Superior temporal gyrus (tissue), 1 donor: ENCODE measurements around the gene A2ML1.
"Not testable (repeated sequence)": the region's sequence is repeated elsewhere in the genome, so short reads cannot be mapped to it uniquely, and the experiment has no call there.

Experiments used
- DNase-seq: peaks from one replicate; pipeline ENCODE4 v3.0.0-alpha.2; 2016; ENCODE audit errors: extremely low spot score

Gene A2ML1

GRCh38 chr12:8822298-8822697 lies at the start of gene A2ML1:
A2ML1 (plus strand) TSS chr12:8822621; CDS start chr12:8822652, 31 bp downstream.
- DNase-seq, result no peak

- DNase-seq, result no peak
Observed at GRCh38 chr12:8773461-8773860, 49.0 kb upstream of the A2ML1 start.

GRCh38 chr12:8779281-8779680 lies 43.1 kb upstream of the A2ML1 start:
- no peak for DNase-seq

GRCh38 chr12:8779862-8780261 lies 42.6 kb upstream of the A2ML1 start:
- no peak for DNase-seq

GRCh38 chr12:8780389-8780788 lies 42.0 kb upstream of the A2ML1 start:
- no peak for DNase-seq

- no peak for DNase-seq
Observed at GRCh38 chr12:8781381-8782127, 40.9 kb upstream of the A2ML1 start.

- no peak for DNase-seq
Observed at GRCh38 chr12:8784290-8784888, 38.0 kb upstream of the A2ML1 start.

GRCh38 chr12:8785499-8785898 lies 36.9 kb upstream of the A2ML1 start:
- DNase-seq, result no peak

GRCh38 chr12:8787206-8787605 lies 35.2 kb upstream of the A2ML1 start:
- not testable (repeated sequence) for DNase-seq

GRCh38 chr12:8788706-8789105 lies 33.7 kb upstream of the A2ML1 start:
- DNase-seq, result not testable (repeated sequence)

GRCh38 chr12:8789341-8790013 lies 32.9 kb upstream of the A2ML1 start:
- not testable (repeated sequence) for DNase-seq

GRCh38 chr12:8793226-8793625 lies 29.2 kb upstream of the A2ML1 start:
- DNase-seq, result not testable (repeated sequence)

GRCh38 chr12:8794611-8795010 lies 27.8 kb upstream of the A2ML1 start:
- not testable (repeated sequence) for DNase-seq

- DNase-seq, result no peak
Observed at GRCh38 chr12:8796831-8797626, 25.4 kb upstream of the A2ML1 start.

GRCh38 chr12:8801213-8801612 lies 21.2 kb upstream of the A2ML1 start:
- not testable (repeated sequence) for DNase-seq

GRCh38 chr12:8804833-8805232 lies 17.6 kb upstream of the A2ML1 start:
- DNase-seq, result not testable (repeated sequence)

GRCh38 chr12:8805487-8805886 lies 16.9 kb upstream of the A2ML1 start:
- not testable (repeated sequence) for DNase-seq

- DNase-seq, result not testable (repeated sequence)
Observed at GRCh38 chr12:8807084-8807483, 15.3 kb upstream of the A2ML1 start.

GRCh38 chr12:8810112-8810511 lies 12.3 kb upstream of the A2ML1 start:
- DNase-seq, result not testable (repeated sequence)

GRCh38 chr12:8813572-8814357 lies 8.7 kb upstream of the A2ML1 start:
- no peak for DNase-seq

- DNase-seq, result no peak
Observed at GRCh38 chr12:8816448-8817050, 5.9 kb upstream of the A2ML1 start.
